Measurements from ENCODE around the gene DAZ4. TPM values are rescaled to one million over a fixed set of nuclear protein-coding genes. Genes with fewer than 3 reads are reported as not detected.
"Not testable (repeated sequence)": the region's sequence is repeated elsewhere in the genome, so short reads cannot be mapped to it uniquely, and the experiment has no call there.

DAZ4 gene, protein sequence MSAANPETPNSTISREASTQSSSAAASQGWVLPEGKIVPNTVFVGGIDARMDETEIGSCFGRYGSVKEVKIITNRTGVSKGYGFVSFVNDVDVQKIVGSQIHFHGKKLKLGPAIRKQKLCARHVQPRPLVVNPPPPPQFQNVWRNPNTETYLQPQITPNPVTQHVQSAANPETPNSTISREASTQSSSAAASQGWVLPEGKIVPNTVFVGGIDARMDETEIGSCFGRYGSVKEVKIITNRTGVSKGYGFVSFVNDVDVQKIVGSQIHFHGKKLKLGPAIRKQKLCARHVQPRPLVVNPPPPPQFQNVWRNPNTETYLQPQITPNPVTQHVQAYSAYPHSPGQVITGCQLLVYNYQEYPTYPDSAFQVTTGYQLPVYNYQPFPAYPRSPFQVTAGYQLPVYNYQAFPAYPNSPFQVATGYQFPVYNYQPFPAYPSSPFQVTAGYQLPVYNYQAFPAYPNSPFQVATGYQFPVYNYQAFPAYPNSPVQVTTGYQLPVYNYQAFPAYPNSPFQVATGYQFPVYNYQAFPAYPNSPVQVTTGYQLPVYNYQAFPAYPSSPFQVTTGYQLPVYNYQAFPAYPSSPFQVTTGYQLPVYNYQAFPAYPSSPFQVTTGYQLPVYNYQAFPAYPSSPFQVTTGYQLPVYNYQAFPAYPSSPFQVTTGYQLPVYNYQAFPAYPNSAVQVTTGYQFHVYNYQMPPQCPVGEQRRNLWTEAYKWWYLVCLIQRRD
- not detected in 2 replicates for total RNA-seq
- long read RNA-seq: 0 reads

DNA sequence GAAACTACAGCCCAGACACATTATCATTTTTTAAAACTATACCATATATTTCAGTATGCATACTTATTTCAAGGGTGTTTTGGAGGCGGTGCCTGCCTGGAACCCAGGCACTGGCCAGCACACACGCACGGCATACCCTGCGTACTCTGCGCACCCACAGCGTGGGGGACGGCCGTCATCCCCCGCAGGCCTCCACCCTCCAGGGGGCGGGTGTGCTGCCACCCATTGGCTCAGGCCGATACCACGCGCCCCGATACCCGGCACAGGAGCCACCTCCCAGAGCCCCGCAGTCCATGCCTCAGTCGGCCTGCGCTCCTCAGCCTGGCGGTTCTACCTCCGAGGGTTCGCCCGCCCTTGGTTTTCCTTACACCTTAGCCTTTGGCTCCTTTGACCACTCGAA lies at the start of gene DAZ4:
Gene DAZ4, plus strand, starts transcription at position 301 of the 400 bp plus-strand sequence. CDS start 208 bp downstream, outside the sequence.
- DNase-seq (ENCODE audit: low read depth, low spot score); H3K27me3 Mint-ChIP-seq (ENCODE audit: low read depth); H3K27ac Mint-ChIP-seq (ENCODE audit: unreplicated experiment); H3K4me3 Mint-ChIP-seq; H3K9me3 Mint-ChIP-seq; H3K4me1 Mint-ChIP-seq; H3K36me3 Mint-ChIP-seq (ENCODE audit: low read depth): not testable (repeated sequence)

DNA sequence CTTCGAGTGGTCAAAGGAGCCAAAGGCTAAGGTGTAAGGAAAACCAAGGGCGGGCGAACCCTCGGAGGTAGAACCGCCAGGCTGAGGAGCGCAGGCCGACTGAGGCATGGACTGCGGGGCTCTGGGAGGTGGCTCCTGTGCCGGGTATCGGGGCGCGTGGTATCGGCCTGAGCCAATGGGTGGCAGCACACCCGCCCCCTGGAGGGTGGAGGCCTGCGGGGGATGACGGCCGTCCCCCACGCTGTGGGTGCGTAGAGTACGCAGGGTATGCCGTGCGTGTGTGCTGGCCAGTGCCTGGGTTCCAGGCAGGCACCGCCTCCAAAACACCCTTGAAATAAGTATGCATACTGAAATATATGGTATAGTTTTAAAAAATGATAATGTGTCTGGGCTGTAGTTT lies 20.4 kb upstream of the DAZ4 start, which contains the start of gene DAZ3:
Gene DAZ3, minus strand, starts transcription at position 101 of the 400 bp plus-strand sequence. CDS start 208 bp downstream, outside the sequence.
- H3K9me3 Mint-ChIP-seq; H3K27me3 Mint-ChIP-seq (ENCODE audit: low read depth); H3K36me3 Mint-ChIP-seq (ENCODE audit: low read depth); H3K4me1 Mint-ChIP-seq; H3K27ac Mint-ChIP-seq (ENCODE audit: unreplicated experiment); DNase-seq (ENCODE audit: low read depth, low spot score); H3K4me3 Mint-ChIP-seq: not testable (repeated sequence)

DNA sequence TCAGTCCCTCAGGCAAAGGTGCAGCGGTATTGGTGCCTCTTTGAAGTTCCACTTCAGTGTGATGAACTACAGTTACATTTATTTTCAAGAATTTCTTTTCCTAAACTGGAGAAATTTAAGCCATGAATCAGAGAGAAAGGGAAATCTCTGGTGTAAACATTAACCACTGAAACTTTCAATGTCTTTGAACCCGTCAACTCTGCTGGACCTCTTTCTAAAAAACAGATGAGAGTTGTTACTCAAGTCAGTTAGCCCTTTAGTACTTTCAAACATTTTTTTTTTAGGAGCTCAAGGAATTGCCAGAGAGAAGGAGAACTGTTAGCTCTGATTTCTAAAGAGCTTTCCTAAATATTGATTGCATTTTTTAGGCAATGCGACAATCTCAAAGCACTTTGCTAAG lies 11.9 kb upstream of the DAZ4 start:
- H3K4me3 Mint-ChIP-seq; DNase-seq (ENCODE audit: low read depth, low spot score); H3K36me3 Mint-ChIP-seq (ENCODE audit: low read depth); H3K9me3 Mint-ChIP-seq; H3K27ac Mint-ChIP-seq (ENCODE audit: unreplicated experiment); H3K4me1 Mint-ChIP-seq; H3K27me3 Mint-ChIP-seq (ENCODE audit: low read depth): not testable (repeated sequence)

DNA sequence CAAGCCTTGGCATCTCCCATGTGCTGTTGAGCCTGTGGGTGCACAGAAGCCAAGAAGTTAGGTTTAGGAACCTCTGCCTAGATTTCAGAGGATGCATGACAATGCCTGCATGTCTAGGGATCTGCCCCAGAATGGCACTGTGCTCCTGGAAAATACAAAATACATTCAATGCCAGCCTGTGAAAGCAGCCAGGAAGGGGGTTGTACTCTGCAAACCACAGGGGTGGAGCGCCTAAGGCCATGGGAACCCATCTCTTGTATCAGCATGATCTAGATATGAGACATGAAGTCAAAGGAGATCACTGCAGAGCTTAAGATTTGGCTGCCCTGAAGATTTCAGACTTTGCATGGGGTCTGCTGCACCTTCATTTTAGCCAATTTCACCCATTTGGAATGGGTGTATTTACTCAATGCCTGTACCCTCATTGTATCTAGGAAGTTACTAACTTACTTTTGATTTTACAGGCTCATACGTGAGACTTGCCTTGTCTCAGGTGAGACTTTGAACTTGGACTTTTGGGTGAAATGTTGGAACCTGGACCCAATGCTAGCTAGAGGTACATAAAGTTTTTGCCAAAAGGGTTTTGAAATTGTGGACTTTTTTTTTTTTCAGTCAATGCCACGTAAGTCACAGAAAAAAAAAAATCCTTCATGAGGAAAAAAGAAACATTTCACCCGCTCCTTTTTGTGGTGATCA lies 9.4 kb upstream of the DAZ4 start:
- DNase-seq (ENCODE audit: low read depth, low spot score); H3K27me3 Mint-ChIP-seq (ENCODE audit: low read depth): not testable (repeated sequence)

DNA sequence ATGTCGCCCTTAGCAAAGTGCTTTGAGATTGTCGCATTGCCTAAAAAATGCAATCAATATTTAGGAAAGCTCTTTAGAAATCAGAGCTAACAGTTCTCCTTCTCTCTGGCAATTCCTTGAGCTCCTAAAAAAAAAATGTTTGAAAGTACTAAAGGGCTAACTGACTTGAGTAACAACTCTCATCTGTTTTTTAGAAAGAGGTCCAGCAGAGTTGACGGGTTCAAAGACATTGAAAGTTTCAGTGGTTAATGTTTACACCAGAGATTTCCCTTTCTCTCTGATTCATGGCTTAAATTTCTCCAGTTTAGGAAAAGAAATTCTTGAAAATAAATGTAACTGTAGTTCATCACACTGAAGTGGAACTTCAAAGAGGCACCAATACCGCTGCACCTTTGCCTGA lies 8.7 kb upstream of the DAZ4 start:
- not testable (repeated sequence) for H3K36me3 Mint-ChIP-seq (ENCODE audit: low read depth)

More for the DNA sequence above, 9.4 kb upstream of the DAZ4 start:
- H3K9me3 Mint-ChIP-seq; H3K4me1 Mint-ChIP-seq; H3K27ac Mint-ChIP-seq (ENCODE audit: unreplicated experiment); H3K4me3 Mint-ChIP-seq; H3K36me3 Mint-ChIP-seq (ENCODE audit: low read depth): not testable (repeated sequence)

More for the DNA sequence above, 8.7 kb upstream of the DAZ4 start:
- not testable (repeated sequence) for H3K4me3 Mint-ChIP-seq; H3K27me3 Mint-ChIP-seq (ENCODE audit: low read depth); DNase-seq (ENCODE audit: low read depth, low spot score); H3K27ac Mint-ChIP-seq (ENCODE audit: unreplicated experiment); H3K9me3 Mint-ChIP-seq; H3K4me1 Mint-ChIP-seq

Other genes with a start within 250 kb of the DAZ4 start
- gene BPY2B, start 215.9 kb upstream of the DAZ4 start, total RNA-seq: not detected in 2 replicates
- gene DAZ3, start 20.5 kb upstream of the DAZ4 start, total RNA-seq: not detected in 2 replicates
- gene BPY2C, start 218.2 kb downstream of the DAZ4 start, total RNA-seq: not detected in 2 replicates